ENCODE data around the gene FTO. TPM values are rescaled to one million over a fixed set of nuclear protein-coding genes. Genes with fewer than 3 reads are reported as not detected.

FTO gene
- polyA plus RNA-seq, 2 of the 4 experiments (the other 2 are of a cell fraction) = 48.7 to 101 TPM

- POLR2A ChIA-PET = interaction anchor here (1.6 kb wide), 1 partner anchor 65 kb away, joined by 5 read pairs; the partner anchor contains the start of genes FTO and RPGRIP1L
- ATAC-seq = no peak
- peaks cover 79% of the 10 kb centered on the region for H3K4me1 ChIP-seq
Observed at GRCh38 chr16:53769185-53769584, 65.2 kb downstream of the FTO start.

GRCh38 chr16:53769787-53770186, 65.8 kb downstream of the FTO start:
- H3K27ac ChIP-seq = peak overlapping the region; percentile 67 to 82
- TF ChIP-seq RNF2 (IDR thresholded peaks at IDR 0.05; ENCODE audit: borderline replicate concordance, low read depth) = no peak
- TF ChIP-seq ZNF302 (CRISPR knock-in tag; IDR thresholded peaks at IDR 0.05) = no peak
- no peak for TF ChIP-seq HEYL (CRISPR knock-in tag; IDR thresholded peaks at IDR 0.05)
- no peak for TF ChIP-seq EHF (CRISPR knock-in tag; IDR thresholded peaks at IDR 0.05)
- TF ChIP-seq POLR2A (IDR thresholded peaks at IDR 0.05; ENCODE audit: low read length) = no peak
- TF ChIP-seq HOXB13 (CRISPR knock-in tag; IDR thresholded peaks at IDR 0.05; ENCODE audit: low read depth) = no peak
- TF ChIP-seq NR3C1 (IDR thresholded peaks at IDR 0.05) = no peak
- no peak for TF ChIP-seq REST (IDR thresholded peaks at IDR 0.05)
- TF ChIP-seq BCL3 (IDR thresholded peaks at IDR 0.05) = no peak
- ATAC-seq (no peak), FAIRE-seq (no peak), DNase-seq (ENCODE audit: low read depth in 1 of 2, low spot score in 1 of 2) (no peak)
- peak overlapping the region; percentile 74 for H3K4me2 ChIP-seq
- ChIA-PET CTCF (interaction anchor here (1.0 kb wide), 1 partner anchor 15 kb away, joined by 4 read pairs; no protein-coding TSS in a partner anchor), POLR2A (no interaction called here)
- peaks cover 82% of the 10 kb centered on the region for H3K4me1 ChIP-seq
- no peak overlapping the region for H3K4me3 ChIP-seq
- no peaks in the 10 kb centered on the region for H3K9me3 ChIP-seq

More at GRCh38 chr16:53769185-53769584, 65.2 kb downstream of the FTO start:
- H3K9me3 ChIP-seq = no peaks in the 10 kb centered on the region
- CTCF ChIA-PET = interaction anchor here (1.0 to 1.5 kb wide), 2 partner anchors 15 to 25 kb away, joined by 4 to 5 read pairs; no protein-coding TSS in a partner anchor
- no peak for FAIRE-seq
- H3K27ac ChIP-seq = peak overlapping the region; percentile 67 to 82
- peak overlapping the region; percentile 6; the same call in 1 of the 3 replicates for H3K4me3 ChIP-seq
- WGBS (ENCODE audit: missing lambda C conversion rate) = 69% methylated on average over 4 of the region's 4 CpGs
- no peak for DNase-seq (ENCODE audit: low read depth in 1 of 2, low spot score in 1 of 2)
- peak overlapping the region; percentile 74 for H3K4me2 ChIP-seq
- no peak for TF ChIP-seq HOXB13 (CRISPR knock-in tag; IDR thresholded peaks at IDR 0.05; ENCODE audit: low read depth)
- TF ChIP-seq CTCF (IDR thresholded peaks at IDR 0.05) = no peak
- TF ChIP-seq EP300 (IDR thresholded peaks at IDR 0.05) = no peak
- TF ChIP-seq CHD4 (IDR thresholded peaks at IDR 0.05; ENCODE audit: borderline replicate concordance) = peak; percentile 71; the same call in 1 of the 2 replicates
- peak; percentile 87; the same call in 1 of the 2 replicates for TF ChIP-seq HDAC2 (IDR thresholded peaks at IDR 0.05)
- TF ChIP-seq FOSB (CRISPR knock-in tag; IDR thresholded peaks at IDR 0.05) = no peak
- TF ChIP-seq CEBPB (IDR thresholded peaks at IDR 0.05) = no peak
- no peak for TF ChIP-seq HEYL (CRISPR knock-in tag; IDR thresholded peaks at IDR 0.05)
- TF ChIP-seq HES2 (IDR thresholded peaks at IDR 0.05) = no peak
- TF ChIP-seq RNF2 (IDR thresholded peaks at IDR 0.05; ENCODE audit: borderline replicate concordance, low read depth) = no peak
- no peak for TF ChIP-seq RCOR1 (IDR thresholded peaks at IDR 0.05; ENCODE audit: low read depth, low read length)
- TF ChIP-seq ZSCAN20 (CRISPR knock-in tag; IDR thresholded peaks at IDR 0.05) = no peak
- TF ChIP-seq KDM1A (IDR thresholded peaks at IDR 0.05; ENCODE audit: low read depth) = peak; percentile 77; the same call in 1 of the 2 replicates
- no peak for TF ChIP-seq ESRRA (IDR thresholded peaks at IDR 0.05; ENCODE audit: borderline replicate concordance, low read length)
- TF ChIP-seq POLR2A (IDR thresholded peaks at IDR 0.05; ENCODE audit: low read length) = no peak

Measured in A549 (cell line).